KG1 (cell line): ENCODE measurements around the gene SOBP.

Experiments
- DNase-seq: peaks from one replicate; lab custom pipeline; 2025; lab: John Stamatoyannopoulos, UW

Gene SOBP

GRCh38 chr6:107661291-107661690 lies 171.4 kb downstream of the SOBP start:
- DNase-seq, result no peak

- no peak for DNase-seq
These were observed 172.4 kb downstream of the SOBP start for GRCh38 chr6:107662333-107662732.

GRCh38 chr6:107663308-107663707 lies 173.4 kb downstream of the SOBP start:
- DNase-seq, result no peak

GRCh38 chr6:107665382-107665781 lies 175.5 kb downstream of the SOBP start:
- DNase-seq, result no peak

- no peak for DNase-seq
These were observed 176.4 kb downstream of the SOBP start for GRCh38 chr6:107666084-107666980.

- no peak for DNase-seq
These were observed 177.2 kb downstream of the SOBP start for GRCh38 chr6:107666981-107667601.

- no peak for DNase-seq
These were observed 177.9 kb downstream of the SOBP start for GRCh38 chr6:107667790-107668189.

GRCh38 chr6:107668743-107669474 lies 179.0 kb downstream of the SOBP start:
- no peak for DNase-seq

- peak; percentile 43 for DNase-seq
These were observed 180.9 kb downstream of the SOBP start for GRCh38 chr6:107670792-107671199.

GRCh38 chr6:107673076-107673494 lies 183.2 kb downstream of the SOBP start:
- no peak for DNase-seq

GRCh38 chr6:107674995-107675738 lies 185.2 kb downstream of the SOBP start:
- DNase-seq, result peak; percentile 69

- DNase-seq, result no peak
These were observed 186.1 kb downstream of the SOBP start for GRCh38 chr6:107676042-107676441.

GRCh38 chr6:107677399-107677798 lies 187.5 kb downstream of the SOBP start:
- DNase-seq, result no peak

- DNase-seq, result no peak
These were observed 189.5 kb downstream of the SOBP start for GRCh38 chr6:107679457-107679856.

GRCh38 chr6:107682721-107683120 lies 192.8 kb downstream of the SOBP start:
- DNase-seq, result no peak

- DNase-seq, result no peak
These were observed 193.3 kb downstream of the SOBP start for GRCh38 chr6:107683183-107683582.

GRCh38 chr6:107684996-107685395 lies 195.1 kb downstream of the SOBP start:
- no peak for DNase-seq

GRCh38 chr6:107689190-107689589 lies 199.3 kb downstream of the SOBP start:
- no peak for DNase-seq

GRCh38 chr6:107689951-107690642 lies 200.2 kb downstream of the SOBP start:
- no peak for DNase-seq

GRCh38 chr6:107690643-107691061 lies 200.7 kb downstream of the SOBP start:
- no peak for DNase-seq

GRCh38 chr6:107691062-107691751 lies 201.3 kb downstream of the SOBP start:
- DNase-seq, result no peak
